Memory B cell (primary cell): ENCODE results near the gene NPAS2.

Experiments used
- ATAC-seq: fragments of 150-1000 bp; cut with Tn5 transposase; 2 replicates; pipeline ENCODE4 v1.10.0; 2021; ENCODE audit warnings: low read depth, mild to moderate bottlenecking, moderate library complexity
- DNase-seq, 2 donors: peaks; one replicate each; pipeline ENCODE4 v3.0.0; 2022; ENCODE audit warnings: low spot score in 2 of 2
- H3K27ac Mint-ChIP-seq: one replicate; pipeline ENCODE4 v1.8.0; 2022; ENCODE audit warnings: mild to moderate bottlenecking, moderate library complexity, mixed read lengths
- H3K27me3 Mint-ChIP-seq: one replicate; pipeline ENCODE4 v1.8.0; 2022; ENCODE audit warnings: mixed read lengths
- H3K36me3 Mint-ChIP-seq: one replicate; pipeline ENCODE4 v1.8.0; 2022; ENCODE audit warnings: mild to moderate bottlenecking, mixed read lengths
- H3K4me1 Mint-ChIP-seq: one replicate; pipeline ENCODE4 v1.8.0; 2022; ENCODE audit warnings: mixed read lengths
- H3K4me3 Mint-ChIP-seq: one replicate; pipeline ENCODE4 v1.8.0; 2022; ENCODE audit warnings: mild to moderate bottlenecking, moderate library complexity, mixed read lengths
- H3K9me3 Mint-ChIP-seq: one replicate; pipeline ENCODE4 v1.8.0; 2022; ENCODE audit warnings: mixed read lengths

NPAS2 gene

GRCh38 chr2:100786297-100786658 lies 33.7 kb upstream of the NPAS2 start:
- no peaks in the 10 kb centered on the region for H3K36me3 Mint-ChIP-seq
- H3K9me3 Mint-ChIP-seq, result no peaks in the 10 kb centered on the region
- H3K27me3 Mint-ChIP-seq, result peaks cover 7% of the 10 kb centered on the region
- no peak overlapping the region for H3K27ac Mint-ChIP-seq
- no peak for DNase-seq
- H3K4me1 Mint-ChIP-seq, result peaks cover 3% of the 10 kb centered on the region
- ATAC-seq, result no peak
- no peak overlapping the region for H3K4me3 Mint-ChIP-seq

- no peak overlapping the region for H3K27ac Mint-ChIP-seq
- ATAC-seq, result no peak
These were observed 33.0 kb upstream of the NPAS2 start for GRCh38 chr2:100786985-100787384.

GRCh38 chr2:100789361-100789760 lies 30.6 kb upstream of the NPAS2 start:
- no peaks in the 10 kb centered on the region for H3K36me3 Mint-ChIP-seq

More at GRCh38 chr2:100786985-100787384, 33.0 kb upstream of the NPAS2 start:
- no peaks in the 10 kb centered on the region for H3K9me3 Mint-ChIP-seq
- H3K4me1 Mint-ChIP-seq, result peaks cover 3% of the 10 kb centered on the region
- DNase-seq, result no peak
- peaks cover 12% of the 10 kb centered on the region for H3K27me3 Mint-ChIP-seq
- no peaks in the 10 kb centered on the region for H3K36me3 Mint-ChIP-seq
- H3K4me3 Mint-ChIP-seq, result no peak overlapping the region

GRCh38 chr2:100791294-100791935 lies 28.5 kb upstream of the NPAS2 start:
- H3K4me3 Mint-ChIP-seq, result no peak overlapping the region
- no peak overlapping the region for H3K27ac Mint-ChIP-seq
- peaks cover 3% of the 10 kb centered on the region for H3K9me3 Mint-ChIP-seq
- H3K27me3 Mint-ChIP-seq, result peaks cover 12% of the 10 kb centered on the region
- no peak for DNase-seq
- ATAC-seq, result no peak
- no peaks in the 10 kb centered on the region for H3K36me3 Mint-ChIP-seq
- no peaks in the 10 kb centered on the region for H3K4me1 Mint-ChIP-seq

More at GRCh38 chr2:100789361-100789760, 30.6 kb upstream of the NPAS2 start:
- Mint-ChIP-seq H3K4me3 (no peak overlapping the region), H3K27ac (no peak overlapping the region), H3K4me1 (peaks cover 3% of the 10 kb centered on the region), H3K9me3 (no peaks in the 10 kb centered on the region), H3K27me3 (peaks cover 12% of the 10 kb centered on the region)
- DNase-seq (no peak), ATAC-seq (no peak)

- Mint-ChIP-seq H3K36me3 (no peaks in the 10 kb centered on the region), H3K4me1 (no peaks in the 10 kb centered on the region), H3K4me3 (no peak overlapping the region), H3K27ac (no peak overlapping the region), H3K9me3 (peaks cover 3% of the 10 kb centered on the region), H3K27me3 (peaks cover 10% of the 10 kb centered on the region)
- DNase-seq (no peak), ATAC-seq (no peak)
These were observed 28.0 kb upstream of the NPAS2 start for GRCh38 chr2:100791936-100792308.

- Mint-ChIP-seq H3K36me3 (no peaks in the 10 kb centered on the region), H3K27ac (no peak overlapping the region), H3K4me1 (no peaks in the 10 kb centered on the region), H3K9me3 (peaks cover 3% of the 10 kb centered on the region), H3K4me3 (no peak overlapping the region), H3K27me3 (peaks cover 10% of the 10 kb centered on the region)
- ATAC-seq, result no peak
- no peak for DNase-seq
These were observed 26.7 kb upstream of the NPAS2 start for GRCh38 chr2:100793220-100793619.

GRCh38 chr2:100793982-100794381 lies 26.0 kb upstream of the NPAS2 start:
- no peak for ATAC-seq
- Mint-ChIP-seq H3K9me3 (peaks cover 3% of the 10 kb centered on the region), H3K36me3 (no peaks in the 10 kb centered on the region), H3K27ac (no peak overlapping the region), H3K27me3 (peaks cover 12% of the 10 kb centered on the region), H3K4me3 (no peak overlapping the region), H3K4me1 (no peaks in the 10 kb centered on the region)
- DNase-seq, result no peak

GRCh38 chr2:100796499-100797100 lies 23.3 kb upstream of the NPAS2 start:
- no peaks in the 10 kb centered on the region for H3K4me1 Mint-ChIP-seq
- ATAC-seq, result no peak
- H3K4me3 Mint-ChIP-seq, result no peak overlapping the region
- no peak overlapping the region for H3K27ac Mint-ChIP-seq
- peaks cover 3% of the 10 kb centered on the region for H3K9me3 Mint-ChIP-seq
- DNase-seq, result no peak
- no peaks in the 10 kb centered on the region for H3K36me3 Mint-ChIP-seq
- peaks cover 12% of the 10 kb centered on the region for H3K27me3 Mint-ChIP-seq

- ATAC-seq (no peak), DNase-seq (no peak)
- H3K27me3 Mint-ChIP-seq, result peaks cover 5% of the 10 kb centered on the region
- no peaks in the 10 kb centered on the region for H3K4me1 Mint-ChIP-seq
- no peak overlapping the region for H3K4me3 Mint-ChIP-seq
- no peak overlapping the region for H3K27ac Mint-ChIP-seq
- H3K36me3 Mint-ChIP-seq, result no peaks in the 10 kb centered on the region
- peaks cover 3% of the 10 kb centered on the region for H3K9me3 Mint-ChIP-seq
These were observed 20.3 kb upstream of the NPAS2 start for GRCh38 chr2:100799686-100800085.

- Mint-ChIP-seq H3K27me3 (peaks cover 9% of the 10 kb centered on the region), H3K4me3 (no peak overlapping the region), H3K4me1 (no peaks in the 10 kb centered on the region), H3K9me3 (no peaks in the 10 kb centered on the region), H3K27ac (no peak overlapping the region), H3K36me3 (no peaks in the 10 kb centered on the region)
- DNase-seq (no peak), ATAC-seq (no peak)
These were observed 19.0 kb upstream of the NPAS2 start for GRCh38 chr2:100800915-100801314.

GRCh38 chr2:100801402-100801801 lies 18.5 kb upstream of the NPAS2 start:
- peaks cover 9% of the 10 kb centered on the region for H3K27me3 Mint-ChIP-seq
- DNase-seq (no peak), ATAC-seq (no peak)
- no peak overlapping the region for H3K27ac Mint-ChIP-seq
- no peak overlapping the region for H3K4me3 Mint-ChIP-seq
- H3K9me3 Mint-ChIP-seq, result no peaks in the 10 kb centered on the region
- H3K36me3 Mint-ChIP-seq, result no peaks in the 10 kb centered on the region
- H3K4me1 Mint-ChIP-seq, result no peaks in the 10 kb centered on the region

GRCh38 chr2:100802066-100802465 lies 17.9 kb upstream of the NPAS2 start:
- no peak for ATAC-seq
- no peaks in the 10 kb centered on the region for H3K4me1 Mint-ChIP-seq
- DNase-seq, result no peak
- H3K27ac Mint-ChIP-seq, result no peak overlapping the region
- peaks cover 11% of the 10 kb centered on the region for H3K27me3 Mint-ChIP-seq
- no peaks in the 10 kb centered on the region for H3K36me3 Mint-ChIP-seq
- no peaks in the 10 kb centered on the region for H3K9me3 Mint-ChIP-seq
- H3K4me3 Mint-ChIP-seq, result no peak overlapping the region

GRCh38 chr2:100803334-100803733 lies 16.6 kb upstream of the NPAS2 start:
- H3K36me3 Mint-ChIP-seq, result no peaks in the 10 kb centered on the region
- H3K9me3 Mint-ChIP-seq, result no peaks in the 10 kb centered on the region
- DNase-seq (no peak), ATAC-seq (no peak)
- no peak overlapping the region for H3K27ac Mint-ChIP-seq
- no peak overlapping the region for H3K4me3 Mint-ChIP-seq
- H3K27me3 Mint-ChIP-seq, result peaks cover 13% of the 10 kb centered on the region
- no peaks in the 10 kb centered on the region for H3K4me1 Mint-ChIP-seq

- DNase-seq (no peak), ATAC-seq (no peak)
- Mint-ChIP-seq H3K4me3 (no peak overlapping the region), H3K4me1 (no peaks in the 10 kb centered on the region), H3K9me3 (peaks cover 2% of the 10 kb centered on the region), H3K27me3 (peaks cover 14% of the 10 kb centered on the region), H3K36me3 (no peaks in the 10 kb centered on the region), H3K27ac (no peak overlapping the region)
These were observed 13.4 kb upstream of the NPAS2 start for GRCh38 chr2:100806550-100806949.

- Mint-ChIP-seq H3K4me1 (no peaks in the 10 kb centered on the region), H3K27me3 (peaks cover 19% of the 10 kb centered on the region), H3K4me3 (no peak overlapping the region), H3K27ac (no peak overlapping the region), H3K9me3 (peaks cover 2% of the 10 kb centered on the region), H3K36me3 (no peaks in the 10 kb centered on the region)
- ATAC-seq, result no peak
- DNase-seq, result no peak
These were observed 12.2 kb upstream of the NPAS2 start for GRCh38 chr2:100807707-100808106.
